A673 (cell line): ENCODE measurements around the gene TCF12.
A peak's percentile ranks its signal among the peaks of the same experiment; 100 is the strongest.

Source experiments
- EZH2 ChIP-seq: fragments of 200-600 bp; sonication (generic); IDR thresholded peaks from 2 replicates; pipeline ENCODE4 v1.6.1; 2017; ENCODE audit warnings: borderline replicate concordance, low read depth, mild to moderate bottlenecking, mixed read lengths, antibody characterized with exemption, low read length; ENCODE audit not compliant: poor library complexity, severe bottlenecking
- TF ChIP-seq, protein P1 (sequence below): fragments of 300-800, 200-600 bp; sonication (generic); conservative IDR thresholded peaks from 2 replicates; pipeline ENCODE4 v1.5.1; 2017; ENCODE audit warnings: low read depth, mild to moderate bottlenecking, antibody characterized with exemption, low read length, moderate library complexity, mixed read lengths

DNA sequence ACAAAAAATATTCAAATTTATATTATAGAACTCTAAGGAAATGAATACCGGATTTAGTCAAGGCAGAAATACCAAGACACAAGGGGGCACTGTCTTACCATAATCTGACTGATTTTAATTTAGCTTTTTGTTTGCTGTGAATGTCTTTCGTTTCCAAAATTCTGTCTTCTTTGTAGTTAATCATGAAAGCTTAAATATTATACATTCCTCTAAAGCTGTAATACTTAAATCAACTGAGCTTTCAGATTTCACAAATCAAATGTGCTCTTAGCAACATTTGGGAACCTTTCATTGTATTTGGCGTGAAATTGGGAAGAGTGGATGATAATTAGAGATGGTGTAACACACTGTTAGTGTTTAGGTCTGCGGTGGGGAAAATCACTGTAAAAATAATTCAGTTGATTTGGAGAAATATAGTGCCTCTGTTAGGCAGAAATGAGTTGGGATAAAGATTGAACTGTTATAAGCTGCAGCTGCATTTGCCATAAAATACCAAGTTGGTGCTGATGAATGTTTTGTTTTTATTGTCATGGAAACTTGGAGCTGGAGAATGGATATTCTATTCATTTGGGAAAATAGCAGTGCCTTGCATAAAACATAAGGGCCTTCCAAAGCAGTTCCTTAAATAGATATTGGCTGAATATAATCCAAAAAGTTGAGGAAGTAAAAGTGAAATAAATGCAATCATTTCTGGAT is 228.2 kb downstream of the TCF12 start:
- TF ChIP-seq, protein P1, sequence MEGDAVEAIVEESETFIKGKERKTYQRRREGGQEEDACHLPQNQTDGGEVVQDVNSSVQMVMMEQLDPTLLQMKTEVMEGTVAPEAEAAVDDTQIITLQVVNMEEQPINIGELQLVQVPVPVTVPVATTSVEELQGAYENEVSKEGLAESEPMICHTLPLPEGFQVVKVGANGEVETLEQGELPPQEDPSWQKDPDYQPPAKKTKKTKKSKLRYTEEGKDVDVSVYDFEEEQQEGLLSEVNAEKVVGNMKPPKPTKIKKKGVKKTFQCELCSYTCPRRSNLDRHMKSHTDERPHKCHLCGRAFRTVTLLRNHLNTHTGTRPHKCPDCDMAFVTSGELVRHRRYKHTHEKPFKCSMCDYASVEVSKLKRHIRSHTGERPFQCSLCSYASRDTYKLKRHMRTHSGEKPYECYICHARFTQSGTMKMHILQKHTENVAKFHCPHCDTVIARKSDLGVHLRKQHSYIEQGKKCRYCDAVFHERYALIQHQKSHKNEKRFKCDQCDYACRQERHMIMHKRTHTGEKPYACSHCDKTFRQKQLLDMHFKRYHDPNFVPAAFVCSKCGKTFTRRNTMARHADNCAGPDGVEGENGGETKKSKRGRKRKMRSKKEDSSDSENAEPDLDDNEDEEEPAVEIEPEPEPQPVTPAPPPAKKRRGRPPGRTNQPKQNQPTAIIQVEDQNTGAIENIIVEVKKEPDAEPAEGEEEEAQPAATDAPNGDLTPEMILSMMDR: peak; percentile 87
- no peak for TF ChIP-seq EZH2
